ENCODE data around the gene OR10Z1. TPM values are rescaled to one million over a fixed set of nuclear protein-coding genes. Genes with fewer than 3 reads are reported as not detected.
A peak's percentile ranks its signal among the peaks of the same experiment; 100 is the strongest.

Gene OR10Z1
- total RNA-seq, 1 donor from 2014 or later = not detected

GRCh38 chr1:158611916-158612315 lies 6.8 kb downstream of the OR10Z1 start:
- no peak overlapping the region for H3K4me3 ChIP-seq (ENCODE audit: low read depth, low read length)
- DNase-seq (ENCODE audit: low read depth) (peak; percentile 23), FAIRE-seq (peak; percentile 28)
- TF ChIP-seq, protein P1, sequence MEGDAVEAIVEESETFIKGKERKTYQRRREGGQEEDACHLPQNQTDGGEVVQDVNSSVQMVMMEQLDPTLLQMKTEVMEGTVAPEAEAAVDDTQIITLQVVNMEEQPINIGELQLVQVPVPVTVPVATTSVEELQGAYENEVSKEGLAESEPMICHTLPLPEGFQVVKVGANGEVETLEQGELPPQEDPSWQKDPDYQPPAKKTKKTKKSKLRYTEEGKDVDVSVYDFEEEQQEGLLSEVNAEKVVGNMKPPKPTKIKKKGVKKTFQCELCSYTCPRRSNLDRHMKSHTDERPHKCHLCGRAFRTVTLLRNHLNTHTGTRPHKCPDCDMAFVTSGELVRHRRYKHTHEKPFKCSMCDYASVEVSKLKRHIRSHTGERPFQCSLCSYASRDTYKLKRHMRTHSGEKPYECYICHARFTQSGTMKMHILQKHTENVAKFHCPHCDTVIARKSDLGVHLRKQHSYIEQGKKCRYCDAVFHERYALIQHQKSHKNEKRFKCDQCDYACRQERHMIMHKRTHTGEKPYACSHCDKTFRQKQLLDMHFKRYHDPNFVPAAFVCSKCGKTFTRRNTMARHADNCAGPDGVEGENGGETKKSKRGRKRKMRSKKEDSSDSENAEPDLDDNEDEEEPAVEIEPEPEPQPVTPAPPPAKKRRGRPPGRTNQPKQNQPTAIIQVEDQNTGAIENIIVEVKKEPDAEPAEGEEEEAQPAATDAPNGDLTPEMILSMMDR (IDR thresholded peaks at IDR 0.05; ENCODE audit: insufficient read depth, low read length, severe bottlenecking) = no peak
- no peaks in the 10 kb centered on the region for H3K27me3 ChIP-seq (ENCODE audit: control insufficient read depth, insufficient read depth, low read length)
- H3K36me3 ChIP-seq (ENCODE audit: control insufficient read depth, insufficient read depth, low read length) = no peaks in the 10 kb centered on the region

DNA sequence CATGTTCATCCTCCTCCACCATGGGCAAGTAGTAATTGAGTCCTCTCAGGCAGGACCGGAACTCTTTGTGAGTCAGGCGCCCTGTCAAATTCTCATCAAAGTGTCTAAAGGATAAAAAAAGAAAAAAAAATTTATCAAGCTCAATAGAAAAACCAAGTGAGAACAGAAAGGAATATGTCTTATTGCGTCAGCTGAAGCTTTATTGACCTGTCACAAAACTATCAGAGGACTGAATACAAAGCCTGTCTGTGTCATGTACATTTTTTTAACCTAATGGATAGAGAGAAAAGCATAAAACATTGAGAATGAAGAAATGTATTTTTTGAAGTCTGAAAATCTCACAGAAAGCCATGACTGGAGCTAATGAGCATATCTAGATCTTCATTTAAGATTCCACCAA lies 8.7 kb downstream of the OR10Z1 start:
- Histone ChIP-seq H3K36me3 (ENCODE audit: control insufficient read depth, insufficient read depth, low read length) (no peaks in the 10 kb centered on the region), H3K27me3 (ENCODE audit: control insufficient read depth, insufficient read depth, low read length) (no peaks in the 10 kb centered on the region), H3K4me3 (ENCODE audit: low read depth, low read length) (no peak overlapping the region)
- DNase-seq (ENCODE audit: low read depth) (no peak), FAIRE-seq (no peak)
- TF ChIP-seq, protein P1 (IDR thresholded peaks at IDR 0.05; ENCODE audit: insufficient read depth, low read length, severe bottlenecking) = no peak

GRCh38 chr1:158638146-158638545 lies 33.1 kb downstream of the OR10Z1 start:
- TF ChIP-seq, protein P1 (IDR thresholded peaks at IDR 0.05; ENCODE audit: insufficient read depth, low read length, severe bottlenecking) = no peak
- H3K4me3 ChIP-seq (ENCODE audit: low read depth, low read length) = no peak overlapping the region
- no peaks in the 10 kb centered on the region for H3K36me3 ChIP-seq (ENCODE audit: control insufficient read depth, insufficient read depth, low read length)
- FAIRE-seq (no peak), DNase-seq (ENCODE audit: low read depth) (no peak)
- no peaks in the 10 kb centered on the region for H3K27me3 ChIP-seq (ENCODE audit: control insufficient read depth, insufficient read depth, low read length)

- Histone ChIP-seq H3K36me3 (ENCODE audit: control insufficient read depth, insufficient read depth, low read length) (no peaks in the 10 kb centered on the region), H3K27me3 (ENCODE audit: control insufficient read depth, insufficient read depth, low read length) (no peaks in the 10 kb centered on the region), H3K4me3 (ENCODE audit: low read depth, low read length) (no peak overlapping the region)
- FAIRE-seq (no peak), DNase-seq (ENCODE audit: low read depth) (no peak)
- TF ChIP-seq, protein P1 (IDR thresholded peaks at IDR 0.05; ENCODE audit: insufficient read depth, low read length, severe bottlenecking) = no peak
Observed at GRCh38 chr1:158638904-158639303, 33.8 kb downstream of the OR10Z1 start.

DNA sequence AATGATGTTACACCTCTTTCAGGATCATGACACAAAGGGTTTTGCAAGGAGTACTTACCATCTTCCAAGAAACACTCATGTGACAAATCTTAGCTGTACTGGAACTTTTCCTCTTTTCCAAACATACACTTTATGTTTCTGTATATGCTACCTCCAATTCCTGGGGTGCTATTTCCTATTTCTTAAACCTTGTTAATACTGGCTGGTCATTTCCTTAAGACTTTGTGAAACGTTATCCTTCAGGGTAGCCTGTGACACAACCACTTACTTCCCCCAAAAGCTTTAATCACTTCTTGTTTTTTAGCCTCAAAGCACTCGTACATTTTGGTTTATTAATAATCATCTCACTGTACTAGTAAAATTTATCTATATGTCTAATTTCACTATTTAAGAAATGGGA lies 39.4 kb downstream of the OR10Z1 start:
- no peak for FAIRE-seq
- TF ChIP-seq, protein P1 (IDR thresholded peaks at IDR 0.05; ENCODE audit: insufficient read depth, low read length, severe bottlenecking) = no peak

GRCh38 chr1:158646465-158646864 lies 41.4 kb downstream of the OR10Z1 start:
- DNase-seq (ENCODE audit: low read depth) (no peak), FAIRE-seq (no peak)
- no peaks in the 10 kb centered on the region for H3K27me3 ChIP-seq (ENCODE audit: control insufficient read depth, insufficient read depth, low read length)
- TF ChIP-seq, protein P1 (IDR thresholded peaks at IDR 0.05; ENCODE audit: insufficient read depth, low read length, severe bottlenecking) = no peak
- H3K4me3 ChIP-seq (ENCODE audit: low read depth, low read length) = no peak overlapping the region
- H3K36me3 ChIP-seq (ENCODE audit: control insufficient read depth, insufficient read depth, low read length) = no peaks in the 10 kb centered on the region

More for the DNA sequence above, 39.4 kb downstream of the OR10Z1 start:
- no peak overlapping the region for H3K4me3 ChIP-seq (ENCODE audit: low read depth, low read length)
- H3K36me3 ChIP-seq (ENCODE audit: control insufficient read depth, insufficient read depth, low read length) = no peaks in the 10 kb centered on the region
- no peak for DNase-seq (ENCODE audit: low read depth)
- no peaks in the 10 kb centered on the region for H3K27me3 ChIP-seq (ENCODE audit: control insufficient read depth, insufficient read depth, low read length)
